ENCODE data around the gene ZNF813.
"Not testable (repeated sequence)": the region's sequence is repeated elsewhere in the genome, so short reads cannot be mapped to it uniquely, and the experiment has no call there.

DNA sequence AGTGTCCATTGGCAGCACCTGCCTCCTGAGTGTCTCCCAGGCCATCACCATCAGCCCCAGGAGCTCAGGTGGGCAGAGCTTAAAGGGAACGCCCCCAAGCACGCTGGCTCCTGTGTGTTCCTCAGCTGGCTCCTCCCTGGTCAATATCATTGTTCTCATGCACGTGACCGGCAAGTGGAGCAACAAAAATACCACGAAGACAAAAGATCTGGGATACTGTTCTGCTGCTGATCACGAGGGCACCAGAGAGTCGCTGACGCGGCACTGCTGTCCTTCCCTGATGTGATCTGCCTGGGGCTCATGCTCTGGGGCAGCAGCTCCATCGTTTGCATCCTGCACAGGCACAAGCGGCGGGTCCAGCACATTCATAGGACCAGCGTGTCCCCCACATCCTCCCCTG lies 44.5 kb upstream of the ZNF813 start:
- TF ChIP-seq, protein P1, sequence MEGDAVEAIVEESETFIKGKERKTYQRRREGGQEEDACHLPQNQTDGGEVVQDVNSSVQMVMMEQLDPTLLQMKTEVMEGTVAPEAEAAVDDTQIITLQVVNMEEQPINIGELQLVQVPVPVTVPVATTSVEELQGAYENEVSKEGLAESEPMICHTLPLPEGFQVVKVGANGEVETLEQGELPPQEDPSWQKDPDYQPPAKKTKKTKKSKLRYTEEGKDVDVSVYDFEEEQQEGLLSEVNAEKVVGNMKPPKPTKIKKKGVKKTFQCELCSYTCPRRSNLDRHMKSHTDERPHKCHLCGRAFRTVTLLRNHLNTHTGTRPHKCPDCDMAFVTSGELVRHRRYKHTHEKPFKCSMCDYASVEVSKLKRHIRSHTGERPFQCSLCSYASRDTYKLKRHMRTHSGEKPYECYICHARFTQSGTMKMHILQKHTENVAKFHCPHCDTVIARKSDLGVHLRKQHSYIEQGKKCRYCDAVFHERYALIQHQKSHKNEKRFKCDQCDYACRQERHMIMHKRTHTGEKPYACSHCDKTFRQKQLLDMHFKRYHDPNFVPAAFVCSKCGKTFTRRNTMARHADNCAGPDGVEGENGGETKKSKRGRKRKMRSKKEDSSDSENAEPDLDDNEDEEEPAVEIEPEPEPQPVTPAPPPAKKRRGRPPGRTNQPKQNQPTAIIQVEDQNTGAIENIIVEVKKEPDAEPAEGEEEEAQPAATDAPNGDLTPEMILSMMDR (IDR thresholded peaks at IDR 0.05) = not testable (repeated sequence)
- not testable (repeated sequence) for TF ChIP-seq POLR2A (IDR thresholded peaks at IDR 0.05)

Measured in testis (tissue), 2 donors.